Stimulated activated CD8-positive, alpha-beta memory T cell treated with anti-CD3 and anti-CD28 coated beads, Interleukin-15, amount 100 ng/mL, for 48 hours (primary cell): ENCODE results near the gene PPM1L.

Experiments used
- DNase-seq, 2 donors: peaks; one replicate each; pipeline ENCODE4 v3.0.0-alpha.2; 2020; ENCODE audit warnings: low read depth in 2 of 2

PPM1L gene

DNA sequence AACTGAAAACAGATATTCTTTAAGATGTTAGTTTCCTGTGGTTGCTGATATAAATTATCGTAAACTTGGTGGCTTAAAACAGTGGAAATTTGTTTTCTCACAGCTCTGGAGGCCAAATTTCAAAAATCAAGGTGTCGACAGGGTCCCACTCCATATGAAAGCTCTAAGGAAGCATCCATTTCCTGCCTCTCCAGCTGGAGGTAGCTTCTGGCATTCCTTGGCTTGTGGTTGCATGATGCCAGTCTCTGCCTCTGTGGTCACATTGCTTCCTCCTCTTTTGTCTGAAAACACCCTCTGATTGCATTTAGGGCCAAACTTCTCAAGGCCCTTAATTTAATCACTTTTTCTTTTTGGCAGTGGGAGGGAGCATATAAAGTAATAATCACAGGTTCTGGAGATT lies 96.8 kb downstream of the PPM1L start:
- no peak for DNase-seq

DNA sequence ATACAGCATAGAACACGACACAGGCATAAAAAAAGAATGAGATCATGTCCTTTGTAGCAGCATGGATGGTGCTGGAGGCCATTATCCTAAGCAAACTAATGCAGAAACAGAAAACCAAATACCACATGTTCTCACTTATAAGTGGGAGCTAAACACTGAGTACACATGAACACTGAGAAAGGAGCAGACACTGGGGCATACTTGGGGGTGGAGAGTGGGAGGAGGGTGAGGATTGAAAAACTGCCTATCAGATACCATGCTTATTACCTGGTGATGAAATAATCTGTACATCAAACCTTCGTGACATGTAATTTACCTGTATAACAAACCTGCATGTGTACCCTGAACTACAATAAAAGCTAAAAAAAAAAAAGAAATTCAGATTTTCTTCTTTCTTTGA lies 100.4 kb downstream of the PPM1L start:
- DNase-seq: no peak

DNA sequence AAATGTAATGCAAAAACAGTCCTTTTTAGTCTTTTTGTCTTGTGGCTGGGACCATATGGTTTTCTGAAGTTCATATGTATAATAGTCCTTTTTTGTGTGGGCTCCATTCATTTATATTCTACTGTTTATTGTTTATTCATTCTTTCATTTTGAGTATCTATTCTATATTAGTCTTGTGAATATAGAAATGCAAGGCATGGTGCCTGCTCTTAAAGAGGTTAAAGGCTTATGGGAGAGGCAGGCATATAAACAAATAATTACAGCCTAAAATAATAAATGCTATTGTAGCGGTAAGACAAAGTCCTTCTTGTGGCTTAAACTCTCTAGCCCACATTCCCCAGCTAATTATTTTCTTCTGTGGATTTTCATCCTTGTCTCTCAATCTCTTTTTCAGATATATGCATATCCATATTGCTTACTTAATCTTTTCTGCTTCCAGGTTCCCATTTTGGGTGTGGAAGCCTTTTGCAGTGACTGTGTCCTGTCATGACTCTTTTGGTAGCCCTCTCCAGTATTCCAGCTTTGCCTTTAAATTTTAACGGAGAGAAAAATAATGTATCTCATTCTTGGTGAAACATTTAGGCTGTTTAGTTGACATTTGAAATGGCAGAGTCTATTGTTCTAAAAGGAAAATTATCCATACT lies 101.6 kb downstream of the PPM1L start:
- DNase-seq: no peak

DNA sequence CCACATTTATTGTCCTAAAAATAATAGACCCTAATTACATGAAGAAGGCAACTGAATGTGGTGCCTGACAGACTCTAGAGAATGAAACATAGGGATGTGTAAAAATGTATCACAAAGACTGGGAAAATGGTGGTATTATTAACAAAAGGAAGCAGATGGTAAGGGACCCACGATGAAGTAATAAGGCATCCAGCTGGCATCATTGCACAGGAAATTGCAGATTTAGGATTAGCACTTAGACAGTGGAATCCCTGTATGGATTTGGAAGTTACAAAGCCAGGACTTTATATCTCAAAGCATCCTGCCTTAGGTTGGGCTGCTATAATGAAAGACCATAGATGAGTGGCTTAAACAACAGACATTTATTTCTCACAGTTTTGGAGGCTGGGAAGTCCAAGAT lies 104.3 kb downstream of the PPM1L start:
- DNase-seq: no peak

DNA sequence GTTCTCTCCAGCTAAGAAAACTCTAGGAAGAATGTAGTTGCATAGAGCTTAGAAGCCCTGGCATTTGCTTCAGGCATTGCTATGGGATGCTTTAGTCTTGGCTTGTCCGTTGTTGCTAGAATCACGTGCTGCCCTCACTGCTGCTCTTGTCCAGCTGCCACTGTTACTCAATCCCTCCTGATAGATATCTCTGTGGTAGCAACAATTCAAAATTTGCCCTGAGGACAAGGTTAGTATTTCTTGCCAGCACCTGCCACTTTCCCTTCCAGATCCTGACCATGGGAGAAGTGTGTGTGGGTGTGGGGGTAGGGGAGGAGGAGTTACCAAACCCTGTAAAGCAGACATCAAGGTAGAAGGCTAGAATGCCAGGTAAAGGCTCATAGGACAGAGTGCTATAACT lies 113.8 kb downstream of the PPM1L start:
- no peak for DNase-seq

DNA sequence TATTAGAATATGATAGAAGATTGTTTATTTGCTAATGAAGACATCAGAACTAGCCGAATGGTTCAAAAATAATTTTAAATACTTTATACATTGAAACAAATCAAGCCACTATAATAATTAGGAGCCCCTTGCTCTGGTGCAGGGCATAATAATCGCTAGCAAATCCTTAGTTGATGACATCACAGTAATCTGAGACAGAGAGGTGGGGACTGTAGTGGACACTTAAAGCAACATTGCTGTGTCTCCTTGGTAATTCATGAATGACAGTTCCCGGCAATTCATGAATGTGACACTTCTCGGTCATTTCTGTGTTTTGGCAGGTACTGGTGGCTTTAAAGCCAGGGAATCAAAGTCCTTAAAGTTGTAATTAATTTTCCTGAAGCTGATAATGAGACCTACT lies 114.3 kb downstream of the PPM1L start:
- DNase-seq: no peak

DNA sequence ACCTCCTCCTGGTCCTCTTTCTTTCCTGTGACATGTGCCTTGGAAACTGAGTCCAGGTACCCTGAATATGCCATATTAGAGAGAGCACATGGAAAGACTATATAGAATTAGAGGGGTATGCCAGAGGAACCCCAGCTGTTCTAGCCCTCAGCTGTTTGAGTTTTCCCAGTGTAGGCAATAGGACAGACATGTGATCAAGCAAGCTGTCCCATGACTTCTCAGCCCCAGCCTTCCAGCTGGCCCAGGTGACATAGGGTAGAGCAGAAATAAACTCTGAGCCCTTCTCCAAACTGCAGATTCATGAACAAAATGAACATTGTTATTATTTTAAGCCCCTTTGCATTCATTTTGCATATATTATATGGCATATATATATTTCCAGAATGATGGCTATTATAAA lies 118.7 kb downstream of the PPM1L start:
- DNase-seq: no peak

DNA sequence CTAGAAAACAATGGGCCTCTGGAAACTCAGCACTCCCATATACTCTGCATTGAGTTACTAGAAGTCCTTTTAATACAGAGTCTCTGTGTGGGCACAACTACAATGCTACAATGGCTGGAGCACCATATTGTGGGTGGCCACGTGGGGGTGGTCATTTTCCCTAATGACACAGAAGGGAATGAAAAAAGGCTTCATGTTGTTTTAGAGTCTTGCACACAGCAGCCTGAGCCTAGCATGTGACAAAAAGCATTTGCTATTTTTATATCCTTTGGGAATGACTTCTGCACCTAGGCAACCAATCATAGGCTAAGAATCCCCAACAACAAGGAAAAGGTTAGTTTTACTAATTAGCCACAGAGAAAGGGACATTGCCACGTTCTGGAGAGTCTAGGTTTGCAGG lies 120.6 kb downstream of the PPM1L start:
- no peak for DNase-seq

DNA sequence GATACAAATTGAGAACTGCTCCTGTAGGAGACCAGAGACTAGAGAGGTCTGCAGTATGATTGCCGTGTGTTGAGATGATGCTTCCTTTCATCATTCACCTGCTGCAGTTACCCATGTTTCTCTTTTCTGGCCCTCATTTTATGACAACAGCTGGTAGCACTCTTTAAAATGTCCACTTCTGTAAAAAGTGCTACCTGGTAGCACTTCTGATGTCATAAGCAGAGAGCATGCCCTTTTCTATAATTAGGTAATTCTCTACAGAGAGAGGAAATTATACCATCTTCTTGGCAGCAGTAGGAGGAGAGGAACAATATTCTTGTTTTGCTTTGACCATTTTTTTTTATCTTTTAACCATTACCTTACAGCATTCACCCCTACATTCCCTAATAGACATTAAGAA lies 123.8 kb downstream of the PPM1L start:
- no peak for DNase-seq

DNA sequence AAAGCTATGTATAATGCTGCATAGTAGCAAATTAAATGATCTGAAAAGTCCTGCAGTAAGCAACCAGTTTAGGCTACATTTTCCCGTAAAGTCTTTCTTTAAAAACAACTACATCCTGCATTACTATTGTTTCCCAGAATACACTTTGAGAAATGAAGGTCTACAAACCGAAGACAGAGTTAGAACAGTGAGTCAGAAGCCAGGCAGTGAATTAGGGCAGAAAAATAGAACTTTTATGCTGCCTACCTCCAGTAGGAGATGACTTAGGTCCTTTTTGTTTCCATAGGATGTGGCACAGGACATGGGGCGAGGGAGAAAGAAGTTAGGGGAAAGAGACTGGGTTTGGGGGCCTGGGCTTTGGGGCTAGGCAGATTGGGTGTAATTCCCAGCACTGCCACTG lies 127.3 kb downstream of the PPM1L start:
- no peak for DNase-seq

DNA sequence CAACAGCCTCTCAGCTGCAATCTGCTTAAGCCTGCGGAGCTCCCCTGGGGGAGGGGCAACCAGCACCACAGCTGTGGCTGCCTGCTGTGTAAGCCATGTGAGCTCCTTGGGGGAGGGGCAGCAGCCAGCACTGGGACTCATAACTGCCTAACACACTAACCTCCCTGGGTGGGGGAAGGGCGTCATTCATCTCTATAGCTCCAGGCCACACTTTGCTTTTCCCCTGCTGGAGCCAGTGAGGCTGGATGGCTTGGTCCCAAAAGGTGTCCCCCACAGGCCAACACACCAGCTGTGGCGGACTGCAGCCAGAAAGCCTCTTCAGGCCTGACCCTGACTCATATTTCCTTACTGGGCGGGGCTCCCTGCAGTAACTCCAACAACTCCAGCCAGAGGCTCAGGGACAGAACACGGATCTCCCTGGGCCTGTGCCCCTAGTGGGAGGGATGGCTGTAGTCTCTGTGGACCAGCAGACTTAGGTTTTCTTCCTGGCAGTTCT lies 129.8 kb downstream of the PPM1L start:
- DNase-seq: no peak

DNA sequence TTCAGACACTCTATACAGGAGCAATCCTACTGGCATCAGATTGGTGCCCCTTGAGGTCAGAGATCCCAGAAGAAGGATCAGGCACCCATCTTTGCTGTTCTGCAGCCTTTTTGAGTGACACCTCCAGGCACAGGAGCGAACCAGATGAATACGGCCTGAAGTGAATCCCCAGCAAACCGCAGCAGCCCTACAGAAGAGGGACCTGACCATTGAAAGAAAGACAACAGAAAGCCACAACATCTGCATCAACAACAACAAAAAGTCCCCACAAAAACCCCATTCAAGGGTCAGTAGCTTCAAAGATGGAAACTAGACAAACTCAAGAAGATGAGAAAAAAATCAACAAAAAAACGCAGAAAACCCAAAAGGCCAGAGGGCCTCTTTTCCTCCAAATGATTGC lies 130.4 kb downstream of the PPM1L start:
- no peak for DNase-seq

DNA sequence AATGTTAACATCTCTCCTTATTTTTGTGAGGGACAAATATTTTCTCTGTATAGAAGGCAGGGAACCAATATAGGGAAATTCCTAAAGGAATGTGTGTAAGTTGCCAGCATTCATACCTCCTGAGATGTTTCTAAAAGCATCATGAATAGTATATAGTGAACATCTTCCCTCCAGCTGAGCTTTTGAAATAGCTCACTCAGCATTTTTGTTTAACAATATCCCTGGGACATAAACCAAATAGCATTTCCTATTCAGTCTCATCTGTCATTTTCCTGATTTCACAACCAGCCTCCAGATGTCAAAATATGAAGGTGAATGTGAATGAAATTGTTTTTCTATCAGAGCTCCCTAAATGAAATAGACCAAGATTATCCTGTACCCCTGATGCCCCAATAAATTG lies 137.2 kb downstream of the PPM1L start:
- no peak for DNase-seq

DNA sequence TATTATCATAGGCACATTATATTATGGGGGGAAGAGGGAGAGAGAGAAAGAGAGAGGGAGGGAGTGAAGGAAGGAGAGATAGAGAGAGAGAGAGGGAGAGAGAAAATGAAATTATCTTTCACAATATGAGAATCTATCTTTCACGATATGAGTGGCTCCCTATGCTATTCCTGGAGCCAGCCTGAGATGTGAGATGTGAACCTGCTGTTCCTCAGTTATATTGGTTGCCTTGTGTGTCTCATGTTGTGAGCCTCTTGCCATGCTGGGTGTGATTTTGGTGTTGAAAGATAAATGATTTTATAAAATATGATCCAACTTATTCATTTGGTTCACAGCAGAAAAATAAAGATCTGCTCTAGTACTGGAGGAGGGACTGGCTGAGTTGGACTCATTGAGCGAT lies 148.7 kb downstream of the PPM1L start:
- DNase-seq: no peak

DNA sequence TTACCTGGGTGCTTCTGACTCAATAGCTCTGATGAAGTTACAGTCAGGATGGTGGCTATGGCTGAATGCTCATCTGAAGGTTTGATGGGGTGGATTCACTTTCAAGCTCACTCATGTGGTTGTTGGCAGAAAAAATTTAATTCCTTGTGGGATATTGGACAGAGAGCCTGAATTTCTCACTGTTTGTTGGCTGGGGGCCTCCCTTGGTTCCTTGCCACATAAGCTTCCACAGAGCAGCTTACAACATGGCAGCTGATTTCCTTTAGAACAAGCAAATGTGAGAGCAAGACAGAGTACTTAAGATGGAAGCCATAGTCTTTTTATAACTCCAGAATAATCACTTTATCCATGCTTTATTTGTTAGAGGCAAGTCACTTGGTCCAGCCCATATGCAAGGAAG lies 150.6 kb downstream of the PPM1L start:
- DNase-seq: no peak

DNA sequence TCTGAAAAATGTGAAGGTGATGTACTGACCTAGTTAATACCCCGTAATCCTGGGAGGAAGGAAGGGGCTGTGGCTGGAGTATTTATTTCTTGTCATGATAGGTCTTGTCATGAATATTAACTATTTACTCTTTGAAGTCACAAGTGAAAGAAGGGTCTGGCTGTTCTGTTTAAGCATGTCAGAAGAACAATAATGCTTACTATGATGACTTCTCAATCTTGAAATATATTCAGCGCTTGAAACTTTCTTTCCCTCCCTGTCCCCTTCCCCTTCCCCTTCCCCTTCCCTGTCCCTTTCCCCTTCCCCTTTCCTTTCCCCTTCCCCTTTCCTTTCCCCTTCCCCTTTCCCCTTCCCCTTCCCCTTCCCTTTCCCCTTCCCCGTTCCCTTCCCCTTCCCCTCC lies 153.9 kb downstream of the PPM1L start:
- DNase-seq: no peak

DNA sequence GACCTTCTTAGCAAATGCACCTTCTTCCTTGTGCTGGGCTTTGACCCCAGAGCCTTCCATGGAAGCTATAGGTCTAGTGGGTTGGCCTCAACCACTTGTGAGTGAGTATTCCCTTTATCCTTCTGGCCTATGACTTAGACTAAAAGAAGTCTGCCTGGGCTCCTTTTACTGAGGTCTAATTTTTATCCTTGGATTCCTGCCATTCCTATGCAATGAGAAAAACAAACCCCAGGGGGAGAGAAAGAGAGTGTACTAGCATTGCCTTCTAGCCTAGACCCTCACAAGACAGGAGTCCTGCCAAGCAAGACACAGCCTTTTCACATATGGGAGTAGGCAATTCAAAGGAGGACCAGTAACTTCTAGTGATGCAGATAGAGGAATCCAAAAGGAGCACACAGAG lies 155.4 kb downstream of the PPM1L start:
- no peak for DNase-seq

DNA sequence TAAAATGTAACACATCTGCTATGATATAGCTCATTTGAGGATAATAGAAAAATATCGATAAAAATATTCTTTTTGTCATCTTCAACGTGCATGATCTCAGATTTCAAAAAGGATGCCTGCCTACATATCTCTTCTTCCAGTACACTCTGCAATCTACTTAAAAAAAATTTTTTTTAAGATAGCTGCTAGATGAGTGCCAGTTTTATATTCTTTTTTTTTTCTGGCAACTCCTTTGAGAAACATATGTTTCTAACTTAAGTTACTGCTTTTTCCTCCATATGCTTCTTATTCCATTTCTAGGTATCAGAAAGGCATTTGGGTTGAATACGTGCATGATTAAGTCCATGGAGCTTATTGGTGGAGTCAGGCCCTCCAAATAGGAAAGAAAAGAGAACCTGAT lies 160.4 kb downstream of the PPM1L start:
- DNase-seq: no peak

DNA sequence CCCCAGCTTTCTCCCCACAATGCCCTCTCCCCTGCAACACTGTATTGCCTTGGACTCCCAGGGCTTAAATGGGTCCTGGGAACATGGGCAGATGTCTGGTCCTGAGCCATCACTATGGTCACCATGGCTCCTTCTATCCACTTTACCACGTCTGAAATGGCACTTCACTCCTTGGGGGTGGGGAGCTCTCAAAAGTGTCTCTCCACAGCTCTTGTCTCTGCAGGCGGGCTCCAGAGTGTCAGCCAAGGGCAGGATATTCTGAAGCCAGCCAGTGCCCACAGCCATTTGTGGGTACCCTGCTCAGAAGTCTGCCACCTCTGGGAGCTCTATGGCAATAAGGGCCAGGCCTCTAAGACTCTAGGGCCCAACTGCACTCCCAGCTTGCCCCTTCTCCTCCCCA lies 163.9 kb downstream of the PPM1L start:
- DNase-seq: no peak

DNA sequence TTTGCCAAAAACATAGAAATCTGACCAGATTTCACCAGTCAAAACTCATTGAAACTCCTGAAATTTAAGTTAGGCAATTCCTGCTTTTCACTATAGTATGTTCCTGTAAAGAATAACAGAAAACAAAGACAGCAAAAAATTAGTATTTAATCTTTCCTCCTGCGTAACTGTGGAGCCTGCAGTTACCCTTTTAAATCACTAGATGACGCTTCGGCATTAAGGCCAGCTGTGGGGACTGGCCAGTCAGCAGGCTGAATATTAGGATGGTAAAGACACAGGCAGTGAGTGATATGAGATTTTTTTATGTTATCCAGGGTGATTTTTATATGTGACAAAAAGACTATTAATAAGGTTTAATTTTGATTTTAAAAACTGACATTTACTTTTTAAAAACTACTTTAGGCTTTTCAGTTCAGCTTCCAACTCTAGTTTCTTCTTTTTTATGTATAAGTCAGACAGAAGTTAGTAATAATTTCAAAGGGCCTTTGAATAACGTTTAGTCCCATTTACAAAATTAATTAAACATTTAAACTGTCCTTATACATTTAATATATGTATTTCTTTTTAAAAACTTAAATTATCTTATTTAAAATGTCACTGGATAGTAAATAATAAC lies 165.1 kb downstream of the PPM1L start:
- DNase-seq: no peak

DNA sequence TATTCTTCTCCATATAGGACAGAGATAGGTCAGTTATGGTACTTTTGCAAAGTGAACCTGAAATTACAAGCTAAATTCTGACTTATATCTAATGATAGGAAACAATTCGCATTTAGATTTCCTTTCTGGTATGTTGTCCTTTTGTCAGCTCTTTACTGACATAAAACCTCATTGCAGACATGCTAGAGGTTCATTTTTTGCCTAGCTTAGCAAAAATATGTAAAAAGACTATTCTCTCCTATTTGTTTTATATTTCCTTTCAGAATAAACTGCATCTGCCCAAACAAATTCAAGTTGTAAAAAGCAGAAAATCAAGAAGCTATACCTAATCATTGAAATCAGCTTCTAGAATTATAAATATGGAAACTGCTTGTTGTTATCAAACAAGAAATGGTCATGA lies 168.7 kb downstream of the PPM1L start:
- DNase-seq: no peak

DNA sequence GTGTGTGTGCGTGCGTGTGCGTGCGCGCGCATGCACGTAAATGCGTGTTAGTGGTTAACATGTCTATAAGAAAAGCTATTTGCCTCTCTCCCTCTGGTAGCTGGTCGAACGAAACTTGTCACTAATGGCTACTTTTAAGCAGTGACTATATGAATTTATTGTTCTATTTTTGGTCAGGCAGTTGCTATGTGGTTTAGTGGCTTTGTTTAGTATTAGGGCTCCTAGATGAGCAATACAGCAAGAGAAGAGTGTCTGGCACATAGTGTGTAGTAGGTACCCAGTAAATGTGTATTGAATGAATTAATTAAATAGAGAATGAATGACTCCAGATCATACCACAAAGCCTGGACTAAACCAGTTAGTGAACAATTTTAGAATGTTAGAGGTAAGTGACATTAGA lies 171.6 kb downstream of the PPM1L start:
- no peak for DNase-seq

DNA sequence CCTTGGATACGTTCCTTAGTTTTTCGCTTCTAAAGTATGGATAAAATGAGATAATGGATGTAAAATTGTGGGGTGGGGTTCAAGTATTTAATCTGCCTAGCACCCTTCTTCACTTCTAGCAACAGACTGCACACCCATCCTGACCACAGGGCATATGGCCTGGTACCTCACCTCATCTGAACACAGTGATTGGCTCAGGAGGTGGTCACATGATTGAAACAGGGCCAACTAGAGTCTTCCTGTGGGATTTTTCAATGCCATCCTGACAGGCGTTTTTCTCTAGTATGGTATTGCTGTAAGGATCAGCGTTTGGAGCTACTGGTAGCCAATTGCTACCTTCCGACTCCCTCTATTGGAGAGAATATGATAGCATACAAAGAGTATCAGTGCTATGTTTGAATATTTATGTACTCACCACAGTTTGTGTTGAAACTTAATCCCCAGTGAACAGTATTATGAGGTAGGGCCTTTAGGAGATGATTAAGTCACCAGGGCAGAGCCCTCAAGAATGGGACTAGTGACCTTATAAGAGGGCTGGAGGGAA lies 172.2 kb downstream of the PPM1L start:
- DNase-seq: no peak

DNA sequence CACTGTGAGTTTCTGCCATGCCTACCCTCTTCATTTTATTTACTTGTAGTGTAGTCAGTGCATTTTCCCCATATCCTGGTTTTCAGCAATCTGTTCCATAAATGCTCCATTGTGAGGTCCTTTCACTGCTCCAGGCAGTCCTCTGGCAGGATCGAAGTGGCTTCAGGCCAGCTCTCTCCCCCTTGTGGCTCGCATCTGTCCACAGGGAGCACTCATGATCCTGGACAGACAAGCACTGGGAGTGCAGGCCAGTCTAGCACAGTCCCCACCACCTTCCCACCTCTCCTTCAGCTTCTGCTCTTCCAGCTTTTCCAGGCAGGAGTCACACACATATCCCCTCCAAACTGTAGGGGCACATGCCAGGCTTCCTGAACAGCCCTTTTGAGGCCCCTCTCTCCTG lies 173.6 kb downstream of the PPM1L start:
- no peak for DNase-seq
